Neuronal stem cell (in vitro differentiated cells): ENCODE results near the gene MUC5AC.
A peak's percentile ranks its signal among the peaks of the same experiment; 100 is the strongest.

Source experiments
- DNase-seq: peaks from one replicate; pipeline ENCODE4 v3.0.0-alpha.2; 2013; ENCODE audit warnings: low spot score
- H2AFZ ChIP-seq: one replicate; pipeline ENCODE4 v1.6.1; 2013; ENCODE audit warnings: mild to moderate bottlenecking, low read length, inconsistent platforms
- H2AK5ac ChIP-seq: 2 replicates; pipeline ENCODE4 v1.6.1; 2013; ENCODE audit warnings: low read depth, mild to moderate bottlenecking, inconsistent platforms, low read length, moderate library complexity, mixed read lengths
- H2BK120ac ChIP-seq: 2 replicates; pipeline ENCODE4 v1.6.1; 2013; ENCODE audit warnings: low read depth, mild to moderate bottlenecking, inconsistent platforms, low read length, moderate library complexity, mixed read lengths
- H2BK12ac ChIP-seq: one replicate; pipeline ENCODE4 v1.6.1; 2013; ENCODE audit warnings: low read length, inconsistent platforms
- H2BK15ac ChIP-seq: 2 replicates; pipeline ENCODE4 v1.6.1; 2013; ENCODE audit warnings: mild to moderate bottlenecking, low read length, inconsistent platforms, mixed read lengths
- H2BK5ac ChIP-seq: one replicate; pipeline ENCODE4 v1.6.1; 2013; ENCODE audit warnings: inconsistent platforms, mild to moderate bottlenecking, low read length, moderate library complexity
- H3K14ac ChIP-seq: one replicate; pipeline ENCODE4 v1.6.1; 2013; ENCODE audit warnings: low read length, inconsistent platforms
- H3K18ac ChIP-seq: 2 replicates; pipeline ENCODE4 v1.6.1; 2013; ENCODE audit warnings: low read length, inconsistent platforms
- H3K23ac ChIP-seq: 2 replicates; pipeline ENCODE4 v1.6.1; 2013; ENCODE audit warnings: low read depth, mild to moderate bottlenecking, mixed read lengths, low read length, inconsistent platforms; ENCODE audit not compliant: poor library complexity
- H3K27ac ChIP-seq: replicated peaks from 3 replicates; pipeline ENCODE4 v1.5.1; 2013; ENCODE audit warnings: low read length, inconsistent platforms
- H3K27me3 ChIP-seq, 3 experiments: 2 replicates each; pipeline ENCODE4 v1.6.1; 2013; ENCODE audit warnings: low read length in 3 of 3, mild to moderate bottlenecking in 2 of 3, inconsistent platforms in 1 of 3, low read depth in 1 of 3, mixed read lengths in 1 of 3, moderate library complexity in 1 of 3; ENCODE audit not compliant: control insufficient read depth in 3 of 3, insufficient read depth in 3 of 3
- H3K36me3 ChIP-seq, 2 donors: replicated peaks in 1 of 2; 2 replicates each; pipeline ENCODE4 v1.6.1; 2013; ENCODE audit warnings: low read length in 2 of 2; ENCODE audit not compliant: control insufficient read depth in 2 of 2, insufficient read depth in 2 of 2
- H3K4ac ChIP-seq: 2 replicates; pipeline ENCODE4 v1.6.1; 2013; ENCODE audit warnings: inconsistent platforms, mild to moderate bottlenecking, low read length, moderate library complexity
- H3K4me1 ChIP-seq, 2 donors: 1 replicate in 1 of 2; 2 replicates in 1 of 2; pipeline ENCODE4 v1.6.1; 2013; ENCODE audit warnings: low read length in 2 of 2, low read depth in 1 of 2; ENCODE audit not compliant: control insufficient read depth in 2 of 2, insufficient read depth in 1 of 2
- H3K4me2 ChIP-seq: one replicate; pipeline ENCODE4 v1.6.1; 2013; ENCODE audit warnings: mild to moderate bottlenecking, low read length, inconsistent platforms; ENCODE audit not compliant: insufficient read depth, poor library complexity, severe bottlenecking
- H3K4me3 ChIP-seq, 2 donors: 2 replicates each; pipeline ENCODE4 v1.5.1; 2013; ENCODE audit warnings: low read length in 2 of 2, mild to moderate bottlenecking in 2 of 2, inconsistent platforms in 1 of 2, moderate library complexity in 1 of 2
- H3K79me1 ChIP-seq: one replicate; pipeline ENCODE4 v1.6.1; 2013; ENCODE audit warnings: low read depth, mild to moderate bottlenecking, inconsistent platforms, low read length, moderate library complexity
- H3K9ac ChIP-seq: one replicate; pipeline ENCODE4 v1.6.1; 2013; ENCODE audit warnings: mild to moderate bottlenecking, low read depth, low read length, inconsistent platforms; ENCODE audit not compliant: poor library complexity
- H3K9me3 ChIP-seq, 2 donors: replicated peaks in 1 of 2; 2 replicates each; pipeline versions ENCODE3 to v1.6.1; 2013; ENCODE audit warnings: low read length in 2 of 2, mild to moderate bottlenecking in 2 of 2, inconsistent platforms in 1 of 2, low read depth in 1 of 2, mixed read lengths in 1 of 2, moderate library complexity in 1 of 2; ENCODE audit not compliant: control insufficient read depth in 2 of 2, insufficient read depth in 1 of 2
- H4K8ac ChIP-seq: one replicate; pipeline ENCODE4 v1.6.1; 2013; ENCODE audit warnings: low read depth, mild to moderate bottlenecking, inconsistent platforms, low read length, moderate library complexity
- H4K91ac ChIP-seq: one replicate; pipeline ENCODE4 v1.6.1; 2013; ENCODE audit warnings: low read length, low read depth, mild to moderate bottlenecking, inconsistent platforms; ENCODE audit not compliant: poor library complexity
- WGBS, 2 donors: extraction: QIAGEN DNeasy Blood & Tissue Kit; methylation state at CpG; one replicate each; pipeline ENCODE4 v1.1.7; 2013; ENCODE audit warnings: missing lambda C conversion rate in 2 of 2, mixed read lengths in 1 of 2; ENCODE audit not compliant: insufficient read length in 2 of 2, insufficient replicate concordance in 1 of 2; ENCODE audit errors: extremely low coverage in 2 of 2; 5-methylcytosine and 5-hydroxymethylcytosine counted together

The MUC5AC gene

DNA sequence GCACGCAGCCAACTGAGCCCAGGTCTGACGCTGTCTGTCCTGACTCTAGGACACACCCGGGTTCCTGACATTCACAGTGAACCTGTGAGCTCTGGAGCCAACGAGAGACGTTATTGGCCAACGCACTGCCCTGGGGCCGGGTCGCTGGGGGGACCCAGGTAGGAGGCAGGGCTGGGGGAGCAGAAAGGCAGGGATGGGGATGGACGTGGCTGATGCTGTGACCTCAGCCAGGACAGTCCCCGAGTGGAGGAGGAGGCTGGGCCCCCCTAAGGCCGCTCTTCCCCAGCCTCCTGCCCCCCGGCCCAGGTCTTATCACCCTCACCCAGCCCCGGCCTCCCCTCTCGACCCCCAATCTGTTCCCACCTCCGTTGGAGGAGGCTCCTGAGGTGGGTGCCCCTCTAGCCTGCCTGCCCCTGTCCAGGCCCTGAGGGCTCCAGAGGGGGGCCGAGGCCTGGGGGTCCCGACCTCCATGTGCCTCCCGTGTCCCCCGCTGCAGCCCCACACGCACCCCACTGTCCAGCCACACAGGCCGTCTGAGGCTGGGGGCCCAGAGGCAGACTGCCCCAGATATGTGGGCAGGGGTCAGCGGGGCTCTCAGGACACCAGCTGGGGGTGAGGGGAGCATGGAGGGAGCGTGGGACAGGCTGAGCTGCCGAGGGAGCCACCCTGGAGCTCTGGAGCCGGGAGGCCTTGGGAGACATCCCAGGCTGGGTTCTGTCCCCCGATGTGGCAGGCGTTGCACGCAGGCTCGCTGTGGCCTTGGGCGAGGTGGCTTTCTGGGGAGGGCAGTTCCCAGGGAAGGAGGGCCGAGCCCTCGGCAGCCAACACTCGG lies 29.2 kb upstream of the MUC5AC start:
- no peak overlapping the region for H2AFZ ChIP-seq
- H2AK5ac ChIP-seq: peak overlapping the region; percentile 81
- peak overlapping the region; percentile 55 for H3K23ac ChIP-seq
- H3K27ac ChIP-seq: no peak overlapping the region
- WGBS, 2 donors: no CpG with 5 or more reads among the region's 33 CpGs
- DNase-seq: no peak
- H3K4me3 ChIP-seq: no peak overlapping the region
- H3K4me1 ChIP-seq: peaks cover 0 to 7% of the 10 kb centered on the region in 2 donors
- H3K4me2 ChIP-seq: no peak overlapping the region
- H4K8ac ChIP-seq: no peak overlapping the region
- H2BK15ac ChIP-seq: no peak overlapping the region
- peaks cover 0 to 2% of the 10 kb centered on the region in 2 donors for H3K36me3 ChIP-seq
- no peak overlapping the region for H4K91ac ChIP-seq
- no peak overlapping the region for H3K4ac ChIP-seq
- H3K14ac ChIP-seq: peak overlapping the region; percentile 71
- H2BK12ac ChIP-seq: peak overlapping the region; percentile 73
- peaks cover 2% of the 10 kb centered on the region for H3K79me1 ChIP-seq
- H3K9me3 ChIP-seq: peaks cover 0 to 5% of the 10 kb centered on the region in 2 donors
- no peak overlapping the region for H2BK120ac ChIP-seq
- peaks cover 0 to 8% (median 0%) of the 10 kb centered on the region in 3 experiments for H3K27me3 ChIP-seq
- peak overlapping the region; percentile 80 for H3K18ac ChIP-seq
- no peak overlapping the region for H2BK5ac ChIP-seq
- H3K9ac ChIP-seq: no peak overlapping the region

DNA sequence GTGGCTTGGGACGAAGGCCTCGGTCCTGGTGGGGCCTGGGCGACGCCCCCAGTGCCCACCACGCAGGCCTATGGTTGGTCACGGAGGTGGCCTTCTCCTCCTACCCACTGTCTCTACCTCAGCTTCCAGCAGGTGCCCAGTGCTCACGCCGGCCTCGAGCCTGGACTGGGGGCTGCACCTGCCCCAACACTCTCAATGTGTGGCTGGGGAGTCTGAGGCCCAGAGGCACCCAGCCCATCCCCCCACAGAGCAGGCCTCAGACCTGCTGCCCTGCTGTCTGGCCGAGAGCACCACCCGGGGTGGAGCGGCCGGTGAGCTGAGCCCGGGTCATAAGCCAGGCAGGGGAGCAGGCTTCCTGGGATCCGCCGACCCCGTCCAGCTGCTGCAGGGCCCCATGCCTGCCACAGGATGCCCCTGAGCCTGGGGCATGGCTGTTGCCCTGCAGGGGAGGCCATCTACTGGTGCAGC lies 28.6 kb upstream of the MUC5AC start:
- Histone ChIP-seq H3K9me3 (peaks cover 0 to 6% of the 10 kb centered on the region in 2 donors), H2BK12ac (peak overlapping the region; percentile 58), H3K27me3 (peaks cover 0 to 8% (median 0%) of the 10 kb centered on the region in 3 experiments), H2AFZ (no peak overlapping the region), H2BK5ac (no peak overlapping the region), H2BK120ac (no peak overlapping the region), H3K18ac (peak overlapping the region; percentile 80), H4K91ac (no peak overlapping the region), H4K8ac (no peak overlapping the region), H3K36me3 (peaks cover 0 to 2% of the 10 kb centered on the region in 2 donors), H3K9ac (no peak overlapping the region), H3K79me1 (peaks cover 2% of the 10 kb centered on the region), H2BK15ac (no peak overlapping the region), H3K4me3 (no peak overlapping the region), H3K27ac (no peak overlapping the region), H3K23ac (peak overlapping the region; percentile 55), H3K4me2 (peak overlapping the region; percentile 11), H3K4me1 (peaks cover 0 to 7% of the 10 kb centered on the region in 2 donors), H3K14ac (peak overlapping the region; percentile 71), H3K4ac (no peak overlapping the region), H2AK5ac (peak overlapping the region; percentile 81)
- WGBS, 2 donors: no CpG with 5 or more reads among the region's 17 CpGs
- no peak for DNase-seq

DNA sequence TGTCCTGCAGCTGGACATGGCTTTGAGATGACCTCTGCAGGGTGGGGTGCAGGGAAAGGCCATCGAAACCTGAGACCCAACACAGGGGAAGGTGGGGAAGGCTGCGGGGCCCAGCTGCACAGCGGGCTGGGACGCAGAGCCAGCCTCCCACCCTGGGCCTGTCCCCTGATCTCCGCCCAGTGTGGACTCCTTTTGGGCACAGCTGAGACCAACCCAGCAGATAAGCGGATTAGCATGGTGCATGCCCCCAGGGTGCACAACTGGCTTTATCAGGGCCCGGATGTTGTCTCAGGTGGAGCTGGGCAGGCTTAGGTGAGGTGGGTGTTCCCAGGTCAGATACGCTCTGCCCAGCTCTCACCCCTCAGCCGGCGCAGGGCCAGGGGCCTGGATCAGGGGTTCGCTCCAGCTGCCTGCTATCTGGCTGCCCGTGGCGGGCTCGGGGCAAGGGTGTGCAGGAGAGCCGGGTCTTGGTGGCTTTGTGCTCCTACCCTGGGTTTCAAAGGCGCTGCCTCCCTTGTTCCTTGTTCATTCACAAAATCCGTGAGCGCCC lies 28.1 kb upstream of the MUC5AC start:
- Histone ChIP-seq H2BK12ac (peak overlapping the region; percentile 58), H3K4me3 (no peak overlapping the region), H3K27me3 (peaks cover 0 to 8% (median 0%) of the 10 kb centered on the region in 3 experiments), H3K27ac (no peak overlapping the region), H2BK15ac (no peak overlapping the region), H2AFZ (no peak overlapping the region), H3K9me3 (peaks cover 0 to 6% of the 10 kb centered on the region in 2 donors), H3K23ac (peak overlapping the region; percentile 55), H3K14ac (peak overlapping the region; percentile 39), H3K18ac (peak overlapping the region; percentile 80), H2AK5ac (peak overlapping the region; percentile 81), H3K36me3 (no peaks in the 10 kb centered on the region), H3K9ac (peak overlapping the region; percentile 5), H4K91ac (no peak overlapping the region), H3K4me1 (peaks cover 0 to 7% of the 10 kb centered on the region in 2 donors), H3K79me1 (peaks cover 2% of the 10 kb centered on the region), H2BK120ac (no peak overlapping the region), H3K4me2 (no peak overlapping the region), H3K4ac (no peak overlapping the region), H4K8ac (no peak overlapping the region), H2BK5ac (no peak overlapping the region)
- no peak for DNase-seq
- no CpG with 5 or more reads among the region's 18 CpGs for WGBS, 2 donors
